ENCODE measurements around the gene TRMT2A.

The TRMT2A gene

DNA sequence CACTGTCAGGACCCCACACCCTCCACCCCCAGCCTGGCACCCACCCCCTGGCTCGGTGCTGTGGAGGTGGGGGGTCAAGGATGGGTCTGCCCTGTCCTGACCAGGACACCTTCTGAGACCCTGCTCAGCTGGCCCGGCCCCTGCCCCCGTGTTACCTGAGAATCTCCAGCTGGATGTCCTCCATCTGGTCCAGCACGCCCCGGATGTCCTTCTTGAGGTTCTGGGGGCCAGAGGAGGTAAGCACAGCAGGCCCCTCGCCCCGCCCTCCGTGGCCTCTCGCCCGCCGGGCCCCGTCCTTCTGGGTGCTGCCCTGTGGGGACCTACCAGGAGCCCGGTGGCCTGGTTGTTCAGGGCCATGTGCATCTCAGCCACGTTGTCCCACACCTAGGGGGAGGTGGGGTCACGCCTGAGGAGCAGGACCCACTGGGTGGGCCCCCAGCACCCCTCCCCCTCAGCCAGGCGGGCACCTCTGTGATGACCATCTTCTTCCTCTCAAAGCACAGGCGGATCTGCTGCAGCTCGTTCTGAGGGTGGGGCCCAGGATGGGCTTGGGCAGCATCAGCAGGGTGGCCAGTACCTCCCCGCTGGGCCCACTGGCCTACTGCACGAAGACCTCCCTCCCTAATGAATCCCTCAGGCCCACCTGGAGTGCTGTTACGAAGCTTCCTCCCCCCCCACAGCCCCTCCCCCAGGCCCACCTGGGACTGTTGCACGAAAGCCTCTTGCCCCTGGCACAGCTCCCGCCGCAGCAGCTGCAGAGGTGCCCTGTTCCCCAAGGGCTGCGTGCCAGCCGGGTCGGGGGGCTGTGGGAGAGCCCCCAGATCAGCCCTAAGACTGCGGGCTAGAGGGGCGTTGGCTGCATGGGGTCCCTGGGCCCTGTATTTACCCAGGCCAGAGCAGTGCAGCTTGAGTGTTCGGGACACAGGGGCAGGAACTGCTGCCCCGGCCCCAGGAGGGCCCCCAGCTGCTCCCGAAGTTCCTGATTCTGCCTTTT, 32.5 kb upstream of the TRMT2A start:
- H3K4me3 ChIP-seq (ENCODE audit: low read depth, low read length): no peak overlapping the region
- DNase-seq (ENCODE audit: low read depth): no peak
- no peak for TF ChIP-seq CTCF (IDR thresholded peaks at IDR 0.05; ENCODE audit: low read depth, low read length, missing control alignments)

- no peak overlapping the region for H3K4me3 ChIP-seq (ENCODE audit: low read depth, low read length)
- TF ChIP-seq CTCF (IDR thresholded peaks at IDR 0.05; ENCODE audit: low read depth, low read length, missing control alignments): no peak
- DNase-seq (ENCODE audit: low read depth): no peak
Measured at GRCh38 chr22:20148414-20148813, 31.4 kb upstream of the TRMT2A start.

DNA sequence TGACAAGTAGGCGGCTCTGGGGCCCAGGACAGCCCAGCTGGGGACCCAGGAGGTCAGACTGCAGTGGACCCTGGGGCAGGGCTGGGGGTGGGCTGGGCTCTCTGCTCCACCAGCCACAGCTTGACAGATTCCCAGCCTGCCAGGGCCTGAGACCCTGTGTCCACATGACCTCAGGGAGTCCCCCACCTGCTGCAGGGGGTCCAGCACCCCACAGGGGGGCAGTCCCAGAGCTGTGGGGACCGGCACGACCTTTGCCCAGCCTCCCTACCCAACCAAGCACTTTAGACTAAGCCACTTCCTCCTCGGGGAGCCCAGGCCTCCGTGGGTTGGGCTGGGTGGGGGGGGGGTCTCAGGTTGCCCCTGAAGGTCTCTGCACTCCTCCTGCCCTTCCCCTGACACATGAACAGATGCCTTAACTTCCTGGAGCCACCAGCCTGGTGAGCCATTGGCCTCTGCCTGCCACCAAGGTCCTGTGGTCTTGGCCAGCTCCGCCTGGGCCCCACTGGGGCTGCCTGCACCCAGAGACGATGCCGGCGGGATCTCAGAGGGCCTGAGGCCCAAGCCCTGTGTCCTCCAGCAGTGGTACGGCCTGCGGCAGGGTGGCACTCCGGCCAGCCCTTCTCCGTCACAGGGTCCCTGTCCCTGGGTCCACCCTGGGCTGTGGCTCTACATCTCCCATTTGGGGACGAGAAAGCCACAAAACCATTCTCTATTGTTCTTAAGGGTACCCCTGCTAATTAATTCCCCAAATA, 30.4 kb upstream of the TRMT2A start:
- no peak for TF ChIP-seq CTCF (IDR thresholded peaks at IDR 0.05; ENCODE audit: low read depth, low read length, missing control alignments)
- no peak for DNase-seq (ENCODE audit: low read depth)
- no peak overlapping the region for H3K4me3 ChIP-seq (ENCODE audit: low read depth, low read length)

DNA sequence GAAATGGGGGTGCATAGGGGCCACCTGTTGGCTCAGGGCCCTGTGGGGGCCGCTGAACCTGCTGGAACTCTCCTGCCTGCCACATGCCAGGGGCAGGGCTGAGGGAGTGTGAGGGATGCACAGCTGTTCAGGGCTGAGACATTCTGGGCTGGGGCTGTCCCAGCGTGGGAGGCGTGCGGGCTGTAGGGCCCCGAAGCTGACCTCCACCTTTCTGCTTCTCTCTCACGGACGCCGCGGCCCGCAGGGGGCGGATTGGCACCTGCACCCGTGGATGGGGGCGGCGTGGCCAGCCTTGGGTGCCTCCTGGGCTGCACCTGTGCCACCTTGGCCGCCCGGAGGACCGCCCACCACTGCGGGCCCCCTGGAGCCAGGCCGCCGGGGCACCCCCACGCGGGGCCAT, 29.8 kb upstream of the TRMT2A start:
- H3K4me3 ChIP-seq (ENCODE audit: low read depth, low read length): no peak overlapping the region
- no peak for DNase-seq (ENCODE audit: low read depth)
- TF ChIP-seq CTCF (IDR thresholded peaks at IDR 0.05; ENCODE audit: low read depth, low read length, missing control alignments): no peak

GRCh38 chr22:20145832-20146223, 28.8 kb upstream of the TRMT2A start:
- DNase-seq (ENCODE audit: low read depth): no peak
- no peak for TF ChIP-seq CTCF (IDR thresholded peaks at IDR 0.05; ENCODE audit: low read depth, low read length, missing control alignments)
- H3K4me3 ChIP-seq (ENCODE audit: low read depth, low read length): no peak overlapping the region

- DNase-seq (ENCODE audit: low read depth): no peak
- TF ChIP-seq CTCF (IDR thresholded peaks at IDR 0.05; ENCODE audit: low read depth, low read length, missing control alignments): no peak
- H3K4me3 ChIP-seq (ENCODE audit: low read depth, low read length): no peak overlapping the region
Measured at GRCh38 chr22:20145206-20145831, 28.3 kb upstream of the TRMT2A start.

All from GM12864 (cell line).